Liver (tissue), 9 donors: ENCODE measurements around the gene TAF3. TPM values are rescaled to one million over a fixed set of nuclear protein-coding genes. Genes with fewer than 3 reads are reported as not detected.

Experiments used
- DNase-seq: peaks from one replicate; pipeline ENCODE4 v3.0.0-alpha.2; 2017; ENCODE audit warnings: low spot score
- H3K27ac ChIP-seq, 2 donors: one replicate each; pipeline ENCODE4 v1.7.0; 2013; ENCODE audit warnings: inconsistent platforms in 2 of 2, low read length in 2 of 2, control low read depth in 1 of 2, low read depth in 1 of 2, mild to moderate bottlenecking in 1 of 2
- H3K27me3 ChIP-seq, 4 donors: one replicate each; pipeline versions ENCODE4 v1.6.1 to v1.7.0; 2013; ENCODE audit warnings: low read length in 3 of 4, inconsistent platforms in 1 of 4, mild to moderate bottlenecking in 1 of 4, moderate library complexity in 1 of 4; ENCODE audit not compliant: control insufficient read depth in 4 of 4, insufficient read depth in 4 of 4
- H3K36me3 ChIP-seq, 4 donors: one replicate each; pipeline versions ENCODE4 v1.6.1 to v1.7.0; 2013; ENCODE audit warnings: low read length in 3 of 4, mild to moderate bottlenecking in 3 of 4, low read depth in 1 of 4, moderate library complexity in 1 of 4; ENCODE audit not compliant: control insufficient read depth in 4 of 4, insufficient read depth in 3 of 4
- H3K4me1 ChIP-seq, 4 donors: one replicate each; pipeline versions ENCODE4 v1.6.1 to v1.7.0; 2013; ENCODE audit warnings: low read length in 3 of 4, mild to moderate bottlenecking in 3 of 4, moderate library complexity in 1 of 4; ENCODE audit not compliant: control insufficient read depth in 4 of 4, insufficient read depth in 4 of 4
- H3K4me3 ChIP-seq, 3 donors: one replicate each; pipeline versions ENCODE4 v1.6.1 to v1.7.0; 2013; ENCODE audit warnings: low read length in 3 of 3, control low read depth in 1 of 3, low read depth in 1 of 3, mild to moderate bottlenecking in 1 of 3
- H3K9ac ChIP-seq, 2 donors: one replicate each; pipeline ENCODE4 v1.7.0; 2013; ENCODE audit warnings: low read length in 2 of 2, mild to moderate bottlenecking in 2 of 2, moderate library complexity in 2 of 2, control low read depth in 1 of 2, low read depth in 1 of 2
- H3K9me3 ChIP-seq, 4 donors: one replicate each; pipeline versions ENCODE4 v1.6.1 to v1.7.0; 2013; ENCODE audit warnings: low read length in 3 of 4; ENCODE audit not compliant: control insufficient read depth in 4 of 4
- EGR1 ChIP-seq, 2 donors: IDR thresholded peaks; 2 replicates each; pipeline ENCODE4 v1.6.1; 2016 to 2018; ENCODE audit warnings: antibody characterized with exemption in 2 of 2, low read depth in 2 of 2
- FOXA1 ChIP-seq: IDR thresholded peaks from 2 replicates; pipeline ENCODE4 v1.6.1; 2016; ENCODE audit warnings: antibody characterized with exemption
- FOXA2 ChIP-seq: IDR thresholded peaks from 2 replicates; pipeline ENCODE4 v1.6.1; 2016; ENCODE audit warnings: antibody characterized with exemption
- HNF4A ChIP-seq, 2 donors: conservative IDR thresholded peaks; 2 replicates each; pipeline ENCODE4 v1.6.1; 2016; ENCODE audit warnings: antibody characterized with exemption in 2 of 2, mild to moderate bottlenecking in 2 of 2
- HNF4G ChIP-seq: IDR thresholded peaks from 2 replicates; pipeline ENCODE4 v1.6.1; 2016; ENCODE audit warnings: antibody characterized with exemption
- JUND ChIP-seq, 2 donors: IDR thresholded peaks; 2 replicates each; pipeline ENCODE4 v1.6.1; 2016; ENCODE audit warnings: antibody characterized with exemption in 2 of 2
- RAD21 ChIP-seq, 2 donors: IDR thresholded peaks; 2 replicates each; pipeline ENCODE4 v1.6.1; 2016; ENCODE audit warnings: antibody characterized with exemption in 2 of 2, mild to moderate bottlenecking in 2 of 2
- YY1 ChIP-seq: IDR thresholded peaks from 2 replicates; pipeline ENCODE4 v1.6.1; 2016; ENCODE audit warnings: antibody characterized with exemption, mild to moderate bottlenecking
- WGBS: extraction: QIAGEN DNeasy Blood & Tissue Kit; methylation state at CpG from one replicate; pipeline ENCODE4 v1.1.7; 2013; 5-methylcytosine and 5-hydroxymethylcytosine counted together
- polyA plus RNA-seq, 2 donors: library from polyadenylated mRNA; stranded (reverse) in 1 of 2; unstranded in 1 of 2; fragments of 200-250 nt in 1 of 2; fragments of >200 nt in 1 of 2; fragmentation: Nextera tagmentation in 1 of 2; extraction: Ambion mirVana in 1 of 2; gene quantifications; one replicate each; pipeline versions ENCODE4 v1.2.1 to v1.2.3, GENCODE V29; 2013 to 2015
- total RNA-seq, 2 donors: library from RNA; depleted of rRNA; stranded (reverse); fragments of >200 nt; gene quantifications; one replicate each; pipeline ENCODE4 v1.2.3, GENCODE V29; 2014
- TF ChIP-seq, protein P1 (sequence below): IDR thresholded peaks from 2 replicates; pipeline ENCODE4 v1.6.1; 2016; ENCODE audit warnings: antibody characterized with exemption
- TF ChIP-seq, protein P2 (sequence below): fragments of 150-350 bp; IDR thresholded peaks from 2 replicates; pipeline ENCODE4 v1.5.1; 2017; ENCODE audit warnings: improper control_type of control experiment, low read depth, low read length; ENCODE audit not compliant: missing input control
- TF ChIP-seq, protein P3 (sequence below): IDR thresholded peaks from 2 replicates; pipeline ENCODE4 v1.6.1; 2016; ENCODE audit warnings: antibody characterized with exemption
- TF ChIP-seq, protein P4 (sequence below): IDR thresholded peaks from 2 replicates; pipeline ENCODE4 v1.6.1; 2016; ENCODE audit warnings: antibody characterized with exemption
- donor health status: healthy.
- donor health status: healthy.
- donor health status: healthy.
- donor health status: healthy.
- donor health status: healthy.

TAF3 gene
- total and polyA plus RNA-seq, 4 donors = 1.5 to 3.6 (median 1.9) TPM

DNA sequence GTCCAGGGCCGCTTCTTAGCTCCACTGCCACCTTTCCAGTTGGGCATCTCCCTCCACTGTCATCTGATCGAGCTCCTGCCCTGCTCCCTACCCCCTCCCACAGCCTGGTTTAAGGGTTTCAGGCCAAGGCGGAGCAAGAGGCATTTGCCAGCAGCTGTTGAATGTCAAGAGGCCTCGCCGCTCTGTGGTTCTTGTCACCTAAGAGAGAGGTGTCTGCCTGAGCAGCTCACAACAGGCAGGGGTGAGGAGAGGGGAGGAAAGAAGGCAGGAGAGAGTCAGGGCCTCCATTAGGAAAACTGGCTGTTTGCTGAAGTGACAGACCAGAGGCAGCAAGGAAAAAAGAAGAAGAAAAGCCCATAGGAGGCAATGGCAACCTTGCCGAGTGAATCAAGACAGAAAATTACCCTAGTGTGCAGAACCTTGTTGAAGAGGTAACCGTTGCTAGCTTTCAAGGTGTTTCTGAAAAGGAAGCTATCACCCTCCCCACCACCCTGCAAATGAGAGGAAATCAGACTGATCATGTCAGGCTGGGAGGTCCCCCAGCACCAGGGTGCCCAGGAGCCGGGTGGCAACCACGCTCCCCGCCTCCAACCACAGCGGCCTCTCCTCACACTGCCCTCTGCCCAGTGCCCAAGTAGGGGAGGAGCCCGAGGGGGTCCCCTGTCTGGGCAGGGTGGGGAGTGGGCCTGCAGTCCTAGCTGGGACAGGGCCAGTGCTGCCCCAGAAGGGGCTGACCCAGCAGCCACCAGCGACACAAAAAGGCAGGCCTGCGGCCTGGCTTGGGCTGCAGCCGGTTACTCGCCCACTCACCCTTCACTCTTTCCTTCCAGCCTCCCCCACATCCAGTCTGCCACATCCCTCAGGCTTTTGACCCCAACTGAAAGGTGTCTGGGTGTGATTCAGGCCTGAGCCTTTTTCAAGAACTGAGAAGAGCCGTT, 243.2 kb downstream of the TAF3 start:
- TF ChIP-seq, protein P1, sequence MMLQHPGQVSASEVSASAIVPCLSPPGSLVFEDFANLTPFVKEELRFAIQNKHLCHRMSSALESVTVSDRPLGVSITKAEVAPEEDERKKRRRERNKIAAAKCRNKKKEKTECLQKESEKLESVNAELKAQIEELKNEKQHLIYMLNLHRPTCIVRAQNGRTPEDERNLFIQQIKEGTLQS = no peak
- TF ChIP-seq JUND (IDR thresholded peaks at IDR 0.05) (no peak), FOXA2 (no peak), HNF4G (no peak), EGR1 (IDR thresholded peaks at IDR 0.05; ENCODE audit: low read depth in 2 of 2) (no peak), RAD21 (IDR thresholded peaks at IDR 0.05) (no peak), YY1 (no peak), HNF4A (conservative IDR thresholded peaks at IDR 0.05) (no peak)
- TF ChIP-seq, protein P2, sequence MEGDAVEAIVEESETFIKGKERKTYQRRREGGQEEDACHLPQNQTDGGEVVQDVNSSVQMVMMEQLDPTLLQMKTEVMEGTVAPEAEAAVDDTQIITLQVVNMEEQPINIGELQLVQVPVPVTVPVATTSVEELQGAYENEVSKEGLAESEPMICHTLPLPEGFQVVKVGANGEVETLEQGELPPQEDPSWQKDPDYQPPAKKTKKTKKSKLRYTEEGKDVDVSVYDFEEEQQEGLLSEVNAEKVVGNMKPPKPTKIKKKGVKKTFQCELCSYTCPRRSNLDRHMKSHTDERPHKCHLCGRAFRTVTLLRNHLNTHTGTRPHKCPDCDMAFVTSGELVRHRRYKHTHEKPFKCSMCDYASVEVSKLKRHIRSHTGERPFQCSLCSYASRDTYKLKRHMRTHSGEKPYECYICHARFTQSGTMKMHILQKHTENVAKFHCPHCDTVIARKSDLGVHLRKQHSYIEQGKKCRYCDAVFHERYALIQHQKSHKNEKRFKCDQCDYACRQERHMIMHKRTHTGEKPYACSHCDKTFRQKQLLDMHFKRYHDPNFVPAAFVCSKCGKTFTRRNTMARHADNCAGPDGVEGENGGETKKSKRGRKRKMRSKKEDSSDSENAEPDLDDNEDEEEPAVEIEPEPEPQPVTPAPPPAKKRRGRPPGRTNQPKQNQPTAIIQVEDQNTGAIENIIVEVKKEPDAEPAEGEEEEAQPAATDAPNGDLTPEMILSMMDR = no peak
- TF ChIP-seq, protein P3, sequence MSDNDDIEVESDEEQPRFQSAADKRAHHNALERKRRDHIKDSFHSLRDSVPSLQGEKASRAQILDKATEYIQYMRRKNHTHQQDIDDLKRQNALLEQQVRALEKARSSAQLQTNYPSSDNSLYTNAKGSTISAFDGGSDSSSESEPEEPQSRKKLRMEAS = no peak
- TF ChIP-seq, protein P4, sequence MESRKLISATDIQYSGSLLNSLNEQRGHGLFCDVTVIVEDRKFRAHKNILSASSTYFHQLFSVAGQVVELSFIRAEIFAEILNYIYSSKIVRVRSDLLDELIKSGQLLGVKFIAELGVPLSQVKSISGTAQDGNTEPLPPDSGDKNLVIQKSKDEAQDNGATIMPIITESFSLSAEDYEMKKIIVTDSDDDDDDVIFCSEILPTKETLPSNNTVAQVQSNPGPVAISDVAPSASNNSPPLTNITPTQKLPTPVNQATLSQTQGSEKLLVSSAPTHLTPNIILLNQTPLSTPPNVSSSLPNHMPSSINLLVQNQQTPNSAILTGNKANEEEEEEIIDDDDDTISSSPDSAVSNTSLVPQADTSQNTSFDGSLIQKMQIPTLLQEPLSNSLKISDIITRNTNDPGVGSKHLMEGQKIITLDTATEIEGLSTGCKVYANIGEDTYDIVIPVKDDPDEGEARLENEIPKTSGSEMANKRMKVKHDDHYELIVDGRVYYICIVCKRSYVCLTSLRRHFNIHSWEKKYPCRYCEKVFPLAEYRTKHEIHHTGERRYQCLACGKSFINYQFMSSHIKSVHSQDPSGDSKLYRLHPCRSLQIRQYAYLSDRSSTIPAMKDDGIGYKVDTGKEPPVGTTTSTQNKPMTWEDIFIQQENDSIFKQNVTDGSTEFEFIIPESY = no peak
- Histone ChIP-seq H3K9ac (no peak overlapping the region), H3K27ac (no peak overlapping the region)

DNA sequence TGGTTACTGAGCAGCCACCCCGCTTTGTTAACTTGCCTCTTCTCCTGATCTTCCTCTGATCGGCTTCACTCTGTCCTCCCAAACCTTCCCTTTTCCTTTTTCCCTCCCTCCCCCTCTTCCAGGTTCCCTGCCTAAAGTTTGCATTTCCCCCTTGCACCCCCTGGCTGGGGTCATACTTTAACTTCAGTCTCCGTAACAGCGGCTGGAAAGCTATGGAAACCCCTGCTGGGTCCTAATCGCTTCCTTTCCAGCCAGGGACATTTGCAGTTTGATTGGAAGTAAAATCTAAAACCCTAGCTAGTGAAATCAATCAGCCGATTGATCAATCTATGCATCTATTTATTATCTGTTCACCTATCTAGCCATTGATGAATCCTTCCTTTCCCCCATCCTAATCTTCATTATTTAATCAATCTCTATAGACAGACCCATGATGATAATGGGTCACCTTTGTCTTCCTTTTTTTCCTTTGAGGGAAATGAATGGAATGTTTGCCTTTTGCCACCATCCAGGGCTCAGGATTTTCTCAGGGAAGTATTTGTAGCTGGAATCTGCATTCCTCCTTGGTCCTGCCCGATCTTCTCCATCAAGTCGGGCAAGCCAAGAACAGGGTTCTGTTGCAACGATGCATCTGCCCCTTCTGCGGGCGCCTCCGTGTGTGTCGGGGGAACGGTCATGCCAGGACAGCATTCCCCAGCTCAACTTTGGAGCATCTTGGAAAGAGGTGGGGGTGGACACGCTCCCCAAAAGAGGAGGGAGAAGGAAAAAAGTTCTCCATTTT, 245.0 kb downstream of the TAF3 start:
- Histone ChIP-seq H3K27me3 (peaks cover 0 to 3% (median 1%) of the 10 kb centered on the region in 4 donors), H3K4me1 (no peaks in the 10 kb centered on the region), H3K9ac (no peak overlapping the region), H3K27ac (no peak overlapping the region), H3K4me3 (no peak overlapping the region), H3K36me3 (no peaks in the 10 kb centered on the region), H3K9me3 (no peaks in the 10 kb centered on the region)
- 45% methylated on average over 15 of the region's 15 CpGs for WGBS
- DNase-seq = no peak
- TF ChIP-seq, protein P3 = no peak
- TF ChIP-seq, protein P1 = no peak
- no peak for TF ChIP-seq FOXA1
- TF ChIP-seq YY1 = no peak
- TF ChIP-seq EGR1 (IDR thresholded peaks at IDR 0.05; ENCODE audit: low read depth in 2 of 2) = no peak

More for the DNA sequence above, 243.2 kb downstream of the TAF3 start:
- peaks cover 0 to 2% (median 0%) of the 10 kb centered on the region in 4 donors for H3K4me1 ChIP-seq
- H3K9me3 ChIP-seq = no peaks in the 10 kb centered on the region
- 72% methylated on average over 17 of the region's 17 CpGs for WGBS
- no peak for DNase-seq
- no peak overlapping the region for H3K4me3 ChIP-seq
- H3K36me3 ChIP-seq = no peaks in the 10 kb centered on the region
- H3K27me3 ChIP-seq = peaks cover 0 to 3% (median 1%) of the 10 kb centered on the region in 4 donors
